Panc1 (cell line): Measurements from ENCODE around the gene DTNB.

Source experiments
- CTCF ChIP-seq: fragments of 450-650 bp; IDR thresholded peaks from 2 replicates; pipeline ENCODE4 v1.5.1; 2017; ENCODE audit warnings: mild to moderate bottlenecking
- REST ChIP-seq, 2 experiments: IDR thresholded peaks; 2 replicates each; pipeline ENCODE4 v1.6.1; 2011 to 2012; ENCODE audit warnings: low read depth in 2 of 2, control low read depth in 1 of 2, low read length in 1 of 2, mild to moderate bottlenecking in 1 of 2, moderate library complexity in 1 of 2; ENCODE audit not compliant: insufficient read depth in 1 of 2
- SIN3A ChIP-seq: IDR thresholded peaks from 2 replicates; pipeline ENCODE4 v1.6.1; 2012; ENCODE audit warnings: low read depth, mild to moderate bottlenecking, low read length, moderate library complexity, borderline replicate concordance; ENCODE audit not compliant: insufficient read depth

DNA sequence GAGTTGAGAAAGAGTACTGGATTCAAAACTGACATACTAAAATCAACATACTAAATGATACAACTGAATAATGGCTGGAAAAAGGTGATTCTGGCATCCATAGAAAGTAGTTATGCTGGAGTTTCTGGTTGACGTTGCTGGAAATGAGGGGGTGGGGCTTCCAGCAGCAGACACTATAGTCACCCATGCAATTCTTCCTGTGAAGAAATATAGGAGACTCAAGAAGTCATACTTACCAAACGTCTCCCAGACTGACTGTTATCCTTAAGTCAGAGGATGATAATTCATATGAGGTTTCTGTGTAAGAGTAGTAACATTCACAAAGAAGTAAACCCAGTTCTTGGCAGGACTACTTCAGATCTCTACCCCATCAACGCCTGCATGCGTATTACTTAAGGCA, 23.6 kb downstream of the DTNB start:
- no peak for TF ChIP-seq SIN3A
- no peak for TF ChIP-seq CTCF
- TF ChIP-seq REST (IDR thresholded peaks at IDR 0.05; ENCODE audit: insufficient read depth in 1 of 2, low read depth in 2 of 2, low read length in 1 of 2), result no peak
